HK-2 (cell line): ENCODE data around the gene TBXA2R.
"Not testable (repeated sequence)": the region's sequence is repeated elsewhere in the genome, so short reads cannot be mapped to it uniquely, and the experiment has no call there.

Source experiments
- DNase-seq: peaks from one replicate; pipeline ENCODE4 v3.0.0-alpha.2; 2018; ENCODE audit not compliant: unreplicated experiment

TBXA2R gene

GRCh38 chr19:3606690-3607289 is at the start of gene TBXA2R:
Gene TBXA2R, minus strand, starts transcription at chr19:3606875. Its CDS starts 6,241 bp downstream, at chr19:3600634.
- DNase-seq: peak; percentile 81

GRCh38 chr19:3656073-3656746 is 49.5 kb upstream of the TBXA2R start:
- peak; percentile 68 for DNase-seq

GRCh38 chr19:3655402-3656072 is 48.9 kb upstream of the TBXA2R start:
- DNase-seq: peak; percentile 92

GRCh38 chr19:3653865-3654513 is 47.3 kb upstream of the TBXA2R start:
- DNase-seq: no peak

GRCh38 chr19:3653081-3653795 is 46.6 kb upstream of the TBXA2R start:
- DNase-seq: no peak

DNA sequence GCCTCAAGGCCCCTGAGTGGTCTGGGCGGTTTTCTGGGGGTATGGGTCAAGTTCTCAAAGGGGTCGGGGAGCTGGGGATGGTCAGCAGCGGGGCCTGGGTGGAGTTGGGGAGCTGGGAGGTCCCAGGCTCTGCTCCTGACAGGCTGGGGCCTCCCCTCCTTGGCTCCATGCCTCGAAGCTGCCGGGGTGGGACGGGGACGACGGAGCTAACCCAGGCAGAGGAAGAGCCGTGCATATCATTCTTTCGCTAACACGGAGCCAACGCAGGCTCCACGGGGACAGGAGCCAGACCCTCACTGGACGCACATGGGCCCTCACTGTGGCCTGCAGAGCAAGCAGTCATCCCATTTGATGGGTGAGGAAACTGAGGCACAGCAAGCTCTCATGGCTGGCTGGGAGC is 45.7 kb upstream of the TBXA2R start:
- DNase-seq: no peak

- DNase-seq: no peak
Observed at GRCh38 chr19:3651684-3652083, 45.0 kb upstream of the TBXA2R start.

DNA sequence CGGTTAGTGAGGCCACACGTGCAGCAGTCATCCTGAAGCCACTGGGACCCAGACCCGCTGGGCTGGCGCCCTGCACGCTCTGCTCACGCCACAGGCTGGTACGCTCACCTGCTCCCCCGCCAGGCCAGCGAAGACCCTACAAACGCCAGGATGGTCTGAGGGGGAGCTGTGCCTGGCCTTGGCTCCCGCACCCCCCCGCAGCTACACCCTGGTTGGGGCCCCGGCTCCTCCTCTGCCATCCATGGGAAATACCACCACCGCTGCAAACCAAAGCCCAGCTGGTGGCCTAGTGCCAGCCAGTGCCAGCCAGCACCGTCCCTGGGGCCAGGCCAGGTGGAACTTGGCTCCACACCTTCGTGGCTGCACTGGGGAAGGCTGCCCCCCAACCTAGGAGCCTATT is 43.2 kb upstream of the TBXA2R start:
- no peak for DNase-seq

GRCh38 chr19:3648037-3648905 is 41.6 kb upstream of the TBXA2R start:
- DNase-seq: no peak

- not testable (repeated sequence) for DNase-seq
Observed at GRCh38 chr19:3647102-3647501, 40.4 kb upstream of the TBXA2R start.

DNA sequence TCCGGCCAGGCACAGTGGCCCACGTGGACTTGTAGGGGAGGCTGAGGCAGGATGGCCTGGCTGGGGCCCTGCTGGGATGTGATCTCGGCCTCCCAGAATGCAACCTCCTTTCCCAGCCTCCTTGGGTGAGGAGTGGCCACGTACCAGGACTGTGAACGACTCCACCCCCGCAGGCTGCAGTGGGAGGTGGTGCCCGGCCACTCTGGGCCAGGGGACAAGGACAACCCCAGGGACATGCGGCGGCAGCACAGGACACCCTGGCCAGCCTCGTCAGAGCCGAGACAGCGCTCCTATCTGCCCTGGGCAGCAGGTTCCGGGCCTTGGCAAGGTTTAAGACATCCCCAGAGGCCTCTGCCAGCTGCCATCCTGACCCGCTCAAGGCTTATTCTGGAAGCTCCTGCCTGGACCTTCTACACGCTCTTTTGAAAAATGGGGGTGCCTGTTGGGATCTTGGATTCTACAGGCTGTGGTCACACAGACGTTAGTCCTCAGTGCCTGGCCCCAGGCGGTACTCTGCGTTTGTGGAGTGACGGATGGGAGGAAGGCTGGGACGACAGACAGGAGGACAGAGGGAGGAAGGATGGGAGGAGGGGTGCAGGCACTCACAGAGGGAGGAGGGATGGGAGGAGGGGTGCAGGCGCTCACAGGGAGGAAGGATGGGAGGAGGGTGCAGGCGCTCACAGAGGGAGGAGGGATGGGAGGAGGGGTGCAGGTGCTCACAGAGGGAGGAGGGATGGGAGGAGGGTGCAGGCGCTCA is 39.8 kb upstream of the TBXA2R start:
- DNase-seq: no peak

DNA sequence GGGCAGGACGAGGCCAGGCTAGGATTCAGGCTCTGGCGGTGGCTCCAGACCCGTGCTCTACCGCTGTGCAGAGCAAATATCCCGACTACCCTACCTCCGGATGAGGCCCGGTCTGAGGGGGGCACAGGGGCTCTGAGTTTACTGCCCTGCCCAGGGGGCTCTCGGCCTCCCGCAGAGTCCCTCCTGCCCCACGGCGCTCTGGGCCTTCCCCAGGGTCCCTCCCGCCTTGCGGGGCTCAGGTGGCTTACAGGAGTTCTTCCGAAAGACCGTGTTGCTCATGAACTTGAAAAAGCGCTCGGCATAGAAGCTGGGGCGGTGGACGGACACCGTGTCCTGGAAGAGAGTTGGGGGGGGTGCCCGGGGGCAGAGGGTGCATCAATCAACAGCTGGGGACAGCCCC is 39.1 kb upstream of the TBXA2R start:
- DNase-seq: no peak

GRCh38 chr19:3645067-3645396 is 38.4 kb upstream of the TBXA2R start:
- DNase-seq: no peak

- DNase-seq: no peak
Observed at GRCh38 chr19:3644351-3645066, 37.8 kb upstream of the TBXA2R start.

DNA sequence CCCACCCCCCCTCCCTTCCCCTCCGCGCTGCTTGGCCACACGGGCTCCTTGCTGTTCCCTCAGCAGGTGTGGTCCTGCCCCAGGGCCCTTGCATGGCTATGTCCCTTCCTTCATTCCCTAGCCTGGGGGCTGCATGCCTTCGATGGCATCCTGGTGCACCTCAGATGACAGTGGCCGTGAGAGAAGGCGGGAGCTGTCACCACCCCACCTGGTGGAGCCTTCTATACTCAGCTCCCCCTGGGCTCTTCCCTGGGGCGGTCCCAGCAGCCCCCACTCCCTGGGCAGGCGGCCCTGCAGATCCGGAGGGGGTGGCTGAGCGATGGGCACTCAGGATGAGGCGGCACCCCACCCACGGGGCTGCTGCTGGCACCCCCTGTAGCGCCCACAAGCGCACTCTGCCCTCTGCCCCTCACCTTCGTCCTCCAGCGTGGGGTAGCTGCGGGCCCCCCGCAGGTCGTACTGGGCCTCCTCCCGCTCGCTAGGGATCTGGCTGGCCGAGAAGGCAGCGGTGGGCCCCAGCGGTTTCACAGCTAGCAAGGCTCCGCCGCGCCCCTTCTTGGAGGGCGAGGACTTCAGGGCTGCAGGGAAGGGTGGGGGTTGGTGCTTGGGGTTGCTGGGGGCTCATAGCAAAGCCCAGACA is 37.1 kb upstream of the TBXA2R start:
- DNase-seq: no peak

GRCh38 chr19:3642987-3643673 is 36.5 kb upstream of the TBXA2R start:
- no peak for DNase-seq

GRCh38 chr19:3642296-3642695 is 35.6 kb upstream of the TBXA2R start:
- DNase-seq: no peak

DNA sequence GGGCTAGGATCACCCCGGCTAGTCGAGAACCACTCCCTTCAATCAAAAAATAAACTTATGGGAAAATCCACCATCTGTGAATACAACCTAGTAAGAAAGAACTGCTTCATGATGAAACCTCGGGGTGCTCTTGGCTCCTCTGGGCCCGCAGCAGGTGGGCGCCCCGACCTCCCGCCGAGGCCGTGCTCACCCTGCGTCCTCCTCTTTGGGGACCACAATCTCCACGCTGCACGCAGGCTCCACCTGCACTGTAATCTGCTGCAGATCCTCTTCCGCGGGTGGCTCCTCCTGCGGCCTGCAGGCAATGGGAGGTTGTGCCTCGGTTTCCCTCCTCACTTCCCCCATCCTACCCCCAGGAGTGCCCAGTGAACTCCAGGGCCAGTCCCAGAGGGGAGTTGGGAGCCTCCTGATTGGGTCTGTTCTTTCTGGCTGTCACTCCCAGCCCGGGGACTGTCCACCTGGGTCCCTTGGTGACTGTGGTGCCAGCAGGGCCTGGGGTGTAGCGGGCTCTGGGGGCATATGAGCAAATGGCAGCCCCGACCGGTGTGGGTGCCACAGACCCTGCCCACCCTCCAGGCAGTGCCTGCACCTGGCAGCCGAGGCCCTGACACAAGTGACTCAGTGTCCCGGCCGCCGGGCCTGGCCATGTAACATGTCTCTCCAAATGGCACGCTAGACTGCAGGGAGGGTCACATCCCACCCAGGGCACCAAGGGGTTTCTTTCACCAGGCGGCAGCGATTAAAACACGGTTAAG is 35.0 kb upstream of the TBXA2R start:
- DNase-seq: no peak
